HG03342 (cell line): ENCODE data around the gene PKP1.

Source experiments
- ATAC-seq: cut with Tn5 transposase; IDR thresholded peaks from one replicate; pipeline ENCODE4 v1.9.1; 2021; ENCODE audit warnings: mild to moderate bottlenecking, moderate library complexity; ENCODE audit not compliant: unreplicated experiment

PKP1 gene

GRCh38 chr1:201327687-201328240 is 44.5 kb downstream of the PKP1 start:
- no peak for ATAC-seq

GRCh38 chr1:201328576-201328975 is 45.3 kb downstream of the PKP1 start:
- ATAC-seq = no peak

GRCh38 chr1:201329286-201329685 is 46.0 kb downstream of the PKP1 start:
- no peak for ATAC-seq

- ATAC-seq = no peak
Observed at GRCh38 chr1:201329801-201330200, 46.5 kb downstream of the PKP1 start.

GRCh38 chr1:201330541-201330940 is 47.2 kb downstream of the PKP1 start:
- ATAC-seq = no peak

- no peak for ATAC-seq
Observed at GRCh38 chr1:201331166-201331565, 47.9 kb downstream of the PKP1 start.

GRCh38 chr1:201332021-201332420 is 48.7 kb downstream of the PKP1 start:
- no peak for ATAC-seq

GRCh38 chr1:201332616-201333335 is 49.5 kb downstream of the PKP1 start:
- no peak for ATAC-seq

GRCh38 chr1:201334325-201335173 is 51.2 kb downstream of the PKP1 start:
- no peak for ATAC-seq

GRCh38 chr1:201335174-201335870 is 52.0 kb downstream of the PKP1 start:
- no peak for ATAC-seq

GRCh38 chr1:201335901-201336300 is 52.6 kb downstream of the PKP1 start:
- no peak for ATAC-seq

- no peak for ATAC-seq
Observed at GRCh38 chr1:201336711-201337450, 53.6 kb downstream of the PKP1 start.

GRCh38 chr1:201341377-201341776 is 58.1 kb downstream of the PKP1 start:
- ATAC-seq = no peak

GRCh38 chr1:201344206-201345080 is 61.1 kb downstream of the PKP1 start:
- ATAC-seq = no peak

GRCh38 chr1:201345081-201345355 is 61.7 kb downstream of the PKP1 start:
- ATAC-seq = no peak

GRCh38 chr1:201346337-201346939 is 63.1 kb downstream of the PKP1 start:
- ATAC-seq = no peak

GRCh38 chr1:201346987-201347386 is 63.7 kb downstream of the PKP1 start:
- ATAC-seq = no peak

- ATAC-seq = no peak
Observed at GRCh38 chr1:201347498-201348210, 64.3 kb downstream of the PKP1 start.

GRCh38 chr1:201348211-201348566 is 64.9 kb downstream of the PKP1 start:
- peak; percentile 44 for ATAC-seq
